H1 (cell line): ENCODE results near the gene ELOVL6. TPM values are rescaled to one million over a fixed set of nuclear protein-coding genes. Genes with fewer than 3 reads are reported as not detected.

Experiments
- CTCF ChIA-PET: fragments of 300-600 bp; sonication (Branson Sonifier 250); formaldehyde crosslinking; loops from one replicate; lab custom pipeline; 2021; ENCODE audit not compliant: partially characterized antibody; lab: Charles Lee
- POLR2A ChIA-PET: fragments of 300-600 bp; sonication (Branson Sonifier 250); formaldehyde crosslinking; loops from one replicate; lab custom pipeline; 2021; ENCODE audit warnings: inconsistent platforms; ENCODE audit not compliant: partially characterized antibody; lab: Charles Lee
- DNase-seq, 2 experiments: peaks; one replicate each; pipeline versions ENCODE4 v3.0.0 to v3.0.0-alpha.2; 2010 to 2022; ENCODE audit warnings: low spot score in 2 of 2, low read depth in 1 of 2, mixed read lengths in 1 of 2
- FAIRE-seq: peaks from 2 replicates; lab custom pipeline; 2011; peaks lifted over from hg19 to GRCh38; lab: Jason Lieb, UNC
- H2AFZ ChIP-seq: 2 replicates; pipeline ENCODE4 v1.8.1; 2012; ENCODE audit warnings: low read length, inconsistent platforms
- H2AK5ac ChIP-seq: 2 replicates; pipeline ENCODE4 v1.6.1; 2013; ENCODE audit warnings: low read depth, low read length
- H2BK120ac ChIP-seq: replicated peaks from 2 replicates; pipeline ENCODE3; 2013; ENCODE audit warnings: low read depth, low read length, inconsistent platforms
- H2BK12ac ChIP-seq: 2 replicates; pipeline ENCODE4 v1.6.1; 2013; ENCODE audit warnings: low read depth, low read length
- H2BK15ac ChIP-seq: 2 replicates; pipeline ENCODE4 v1.6.1; 2013; ENCODE audit warnings: low read length
- H2BK20ac ChIP-seq: 2 replicates; pipeline ENCODE4 v1.6.1; 2013; ENCODE audit warnings: low read length
- H2BK5ac ChIP-seq: 2 replicates; pipeline ENCODE4 v1.6.1; 2013; ENCODE audit warnings: low read depth, low read length
- H3K14ac ChIP-seq: 2 replicates; pipeline ENCODE4 v1.6.1; 2013; ENCODE audit warnings: inconsistent platforms; ENCODE audit not compliant: insufficient read length
- H3K18ac ChIP-seq: 2 replicates; pipeline ENCODE4 v1.6.1; 2013; ENCODE audit warnings: low read length; ENCODE audit errors: extremely low read depth
- H3K23ac ChIP-seq: 2 replicates; pipeline ENCODE4 v1.6.1; 2013; ENCODE audit warnings: inconsistent platforms; ENCODE audit not compliant: insufficient read length
- H3K23me2 ChIP-seq: 2 replicates; pipeline ENCODE4 v1.6.1; 2013; ENCODE audit warnings: low read depth, low read length
- H3K27ac ChIP-seq: 2 replicates; pipeline ENCODE4 v1.6.1; 2011; ENCODE audit warnings: low read depth, low read length, inconsistent platforms
- H3K27me3 ChIP-seq, 4 experiments: replicated peaks in 1 of 4; 1 replicate in 1 of 4; 2 replicates in 3 of 4; pipeline versions ENCODE4 v1.6.1 to v1.8.1; 2011 to 2013; ENCODE audit warnings: low read length in 3 of 4, mild to moderate bottlenecking in 3 of 4, inconsistent platforms in 2 of 4, mixed read lengths in 2 of 4, moderate library complexity in 1 of 4; ENCODE audit not compliant: control insufficient read depth in 3 of 4, insufficient read depth in 3 of 4; ENCODE audit errors: extremely low read depth in 1 of 4
- H3K36me3 ChIP-seq, 4 experiments: 2 replicates each; pipeline versions ENCODE4 v1.6.1 to v1.8.1; 2011 to 2013; ENCODE audit warnings: mild to moderate bottlenecking in 4 of 4, low read length in 3 of 4, moderate library complexity in 2 of 4, control low read depth in 1 of 4, inconsistent platforms in 1 of 4; ENCODE audit not compliant: insufficient read depth in 4 of 4, control insufficient read depth in 2 of 4
- H3K4ac ChIP-seq: replicated peaks from 2 replicates; pipeline ENCODE3; 2013; ENCODE audit warnings: low read length, low read depth, mixed read lengths, inconsistent platforms; ENCODE audit not compliant: insufficient read length
- H3K4me1 ChIP-seq, 4 experiments: replicated peaks in 1 of 4; 1 replicate in 1 of 4; 2 replicates in 3 of 4; pipeline versions ENCODE4 v1.6.1 to v1.8.1; 2011 to 2013; ENCODE audit warnings: low read length in 3 of 4, inconsistent platforms in 2 of 4, mixed read lengths in 1 of 4; ENCODE audit not compliant: insufficient read depth in 4 of 4, control insufficient read depth in 3 of 4
- H3K4me2 ChIP-seq, 2 experiments: 2 replicates each; pipeline versions ENCODE4 v1.6.1 to v1.8.1; 2011 to 2013; ENCODE audit warnings: low read depth in 2 of 2, low read length in 2 of 2, control low read depth in 1 of 2, inconsistent platforms in 1 of 2, mild to moderate bottlenecking in 1 of 2; ENCODE audit not compliant: insufficient read depth in 1 of 2
- H3K4me3 ChIP-seq, 4 experiments: fragments of 200-600, 300-600 bp in 1 of 4; sonication (generic), shearing (Covaris generic), sonication (Bioruptor Twin) in 1 of 4; 2 replicates each; pipeline versions ENCODE4 v1.5.1 to v1.8.1; 2011 to 2016; ENCODE audit warnings: low read length in 4 of 4, low read depth in 3 of 4, control low read depth in 2 of 4, inconsistent platforms in 2 of 4, mild to moderate bottlenecking in 2 of 4, mixed read lengths in 1 of 4, moderate library complexity in 1 of 4; ENCODE audit not compliant: insufficient read depth in 2 of 4; ENCODE audit errors: extremely low read depth in 1 of 4
- H3K56ac ChIP-seq: replicated peaks from 2 replicates; pipeline ENCODE3; 2013; ENCODE audit warnings: low read depth, mild to moderate bottlenecking, mixed read lengths, low read length, inconsistent platforms; ENCODE audit not compliant: insufficient read length
- H3K79me1 ChIP-seq: 2 replicates; pipeline ENCODE4 v1.6.1; 2013; ENCODE audit warnings: low read depth, low read length, control low read depth
- H3K79me2 ChIP-seq, 2 experiments: 2 replicates each; pipeline versions ENCODE4 v1.6.1 to v1.8.1; 2012 to 2013; ENCODE audit warnings: low read length in 2 of 2, mild to moderate bottlenecking in 2 of 2, inconsistent platforms in 1 of 2; ENCODE audit not compliant: insufficient read depth in 2 of 2, control insufficient read depth in 1 of 2
- H3K9ac ChIP-seq, 4 experiments: replicated peaks in 1 of 4; 1 replicate in 1 of 4; 2 replicates in 3 of 4; pipeline versions ENCODE4 v1.6.1 to v1.8.1; 2011 to 2013; ENCODE audit warnings: low read depth in 3 of 4, low read length in 3 of 4, control low read depth in 2 of 4, mild to moderate bottlenecking in 2 of 4, moderate library complexity in 2 of 4, inconsistent platforms in 1 of 4; ENCODE audit errors: extremely low read depth in 1 of 4
- H3K9me3 ChIP-seq, 2 experiments: 2 replicates each; pipeline versions ENCODE4 v1.6.1 to v1.8.1; 2012 to 2013; ENCODE audit warnings: mild to moderate bottlenecking in 2 of 2, moderate library complexity in 2 of 2, control low read depth in 1 of 2, inconsistent platforms in 1 of 2, low read depth in 1 of 2, low read length in 1 of 2, mixed read lengths in 1 of 2; ENCODE audit not compliant: insufficient read depth in 2 of 2
- H4K20me1 ChIP-seq, 2 experiments: replicated peaks in 1 of 2; 2 replicates each; pipeline versions ENCODE3 to v1.8.1; 2011 to 2013; ENCODE audit warnings: inconsistent platforms in 2 of 2, low read length in 2 of 2, mild to moderate bottlenecking in 1 of 2; ENCODE audit not compliant: insufficient read depth in 2 of 2, control insufficient read depth in 1 of 2
- H4K5ac ChIP-seq: 2 replicates; pipeline ENCODE4 v1.6.1; 2013; ENCODE audit warnings: low read length, low read depth, mixed read lengths, inconsistent platforms; ENCODE audit not compliant: insufficient read length
- H4K8ac ChIP-seq: 2 replicates; pipeline ENCODE4 v1.8.0; 2013; ENCODE audit warnings: mild to moderate bottlenecking, moderate library complexity, low read length, inconsistent platforms; ENCODE audit not compliant: insufficient read depth; ENCODE audit errors: extremely low read depth
- H4K91ac ChIP-seq: replicated peaks from 2 replicates; pipeline ENCODE3; 2013; ENCODE audit warnings: low read length, mixed read lengths, inconsistent platforms; ENCODE audit not compliant: insufficient read length
- CBX8 ChIP-seq: fragments of 300-800, 300-1000 bp; sonication (generic); IDR thresholded peaks from 2 replicates; pipeline ENCODE4 v1.7.1; 2016; ENCODE audit warnings: low read depth, low read length, borderline replicate concordance
- CREB1 ChIP-seq: IDR thresholded peaks from 2 replicates; pipeline ENCODE4 v1.6.1; 2012; ENCODE audit warnings: inconsistent platforms
- CTBP2 ChIP-seq: IDR thresholded peaks from 2 replicates; pipeline ENCODE4 v1.7.0; 2011; ENCODE audit warnings: borderline replicate concordance, mild to moderate bottlenecking, moderate library complexity, mixed read lengths, low read length; ENCODE audit not compliant: insufficient read depth, insufficient read length
- GTF2F1 ChIP-seq: IDR thresholded peaks from 2 replicates; pipeline ENCODE4 v1.6.1; 2012; ENCODE audit warnings: low read depth, low read length, improper control_type of control experiment, borderline replicate concordance
- HDAC6 ChIP-seq: IDR thresholded peaks from one replicate; pipeline ENCODE4 v1.7.1; 2012; ENCODE audit warnings: low read depth, mild to moderate bottlenecking, inconsistent platforms, low read length, moderate library complexity
- JUN ChIP-seq: IDR thresholded peaks from 2 replicates; pipeline ENCODE4 v1.6.1; 2011; ENCODE audit warnings: low read depth, mild to moderate bottlenecking, improper control_type of control experiment, low read length
- KDM4A ChIP-seq: IDR thresholded peaks from one replicate; pipeline ENCODE4 v1.7.1; 2012; ENCODE audit warnings: low read depth, mild to moderate bottlenecking, moderate library complexity, low read length, inconsistent platforms; ENCODE audit not compliant: severe bottlenecking
- POU5F1 ChIP-seq: IDR thresholded peaks from 2 replicates; pipeline ENCODE4 v1.6.1; 2011; ENCODE audit warnings: low read depth, mild to moderate bottlenecking, low read length, moderate library complexity
- RAD21 ChIP-seq, 2 experiments: IDR thresholded peaks in 1 of 2; conservative IDR thresholded peaks in 1 of 2; 2 replicates each; pipeline ENCODE4 v1.6.1; 2011; ENCODE audit warnings: low read depth in 2 of 2, low read length in 2 of 2, improper control_type of control experiment in 1 of 2, inconsistent platforms in 1 of 2, mild to moderate bottlenecking in 1 of 2, moderate library complexity in 1 of 2
- SP1 ChIP-seq: IDR thresholded peaks from 2 replicates; pipeline ENCODE4 v1.6.1; 2011; ENCODE audit warnings: low read depth, low read length
- TAF1 ChIP-seq: IDR thresholded peaks from 2 replicates; pipeline ENCODE4 v1.6.1; 2011; ENCODE audit warnings: mild to moderate bottlenecking, low read depth, low read length
- WGBS, 2 experiments: shearing (Covaris generic) in 1 of 2; methylation state at CpG; one replicate each; pipeline versions ENCODE4 v1.1.6 to v1.1.7; 2013 to 2015; ENCODE audit warnings: low lambda C conversion rate in 2 of 2, mixed read lengths in 2 of 2, inconsistent platforms in 1 of 2, low coverage in 1 of 2, missing lambda C conversion rate in 1 of 2; ENCODE audit not compliant: insufficient replicate concordance in 2 of 2, insufficient coverage in 1 of 2, insufficient read length in 1 of 2; ENCODE audit errors: extremely low coverage in 1 of 2, missing lambda C conversion rate in 1 of 2; 5-methylcytosine and 5-hydroxymethylcytosine counted together
- polyA plus RNA-seq, 7 experiments: library from polyadenylated mRNA; depleted of rRNA in 3 of 7; stranded (reverse) in 5 of 7; unstranded in 2 of 7; fragments of >200 nt in 5 of 7; fragments of 200-250 nt in 2 of 7; gene quantifications; 1 replicate in 5 of 7; 2 replicates in 1 of 7; 4 replicates in 1 of 7; pipeline versions ENCODE4 v1.2.1 to v1.2.3, GENCODE V29; 2011 to 2013; ENCODE audit warnings: missing spikeins in 2 of 7, mixed read lengths in 2 of 7
- total RNA-seq: library from RNA; stranded (reverse); fragmentation: NEBNext Ultra II Directional; extraction: Animal tissue kit (Norgen Biotek cat#: 25700); gene quantifications from 2 replicates; pipeline ENCODE4 v1.2.1, GENCODE V29; 2021
- TF ChIP-seq, protein P1 (sequence below): IDR thresholded peaks from 2 replicates; pipeline ENCODE4 v1.6.1; 2011; ENCODE audit warnings: low read length, improper control_type of control experiment

The ELOVL6 gene
- total and polyA plus RNA-seq, 2 of the 8 experiments (the other 6 are each of a cell fraction or from before 2014, with no cell fraction given), result 27.8 to 86.6 TPM

DNA sequence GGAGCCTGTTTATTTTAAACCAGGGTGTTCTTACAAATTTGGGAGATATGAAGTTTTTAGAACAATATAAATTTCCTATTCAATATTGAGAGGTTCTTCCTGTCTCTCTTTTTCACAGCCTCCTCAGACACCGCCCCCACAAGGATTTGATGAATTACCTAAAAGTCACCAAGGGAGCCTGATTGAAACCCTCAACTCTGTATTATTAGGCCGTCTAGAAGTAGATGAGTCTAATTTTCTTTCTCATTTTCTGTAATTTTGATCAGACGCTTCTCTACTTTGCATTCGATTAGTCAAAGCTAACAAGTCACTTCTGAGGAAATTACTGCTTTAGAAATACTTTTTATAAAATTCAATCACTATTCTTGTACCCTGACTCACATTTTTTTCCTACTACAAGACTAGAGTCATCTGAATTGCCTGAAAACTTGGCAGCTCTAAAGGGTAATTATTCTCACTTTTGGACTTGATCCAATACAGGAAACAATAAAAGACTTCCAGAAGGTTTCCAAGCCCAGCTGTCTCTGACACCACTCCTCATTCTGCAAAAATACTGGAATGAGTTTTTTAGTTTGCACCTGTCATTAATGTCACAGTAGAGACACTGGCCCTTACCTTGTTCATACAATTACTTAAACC, 111.2 kb downstream of the ELOVL6 start:
- Histone ChIP-seq H2BK120ac (no peak overlapping the region), H2BK15ac (no peak overlapping the region), H3K4ac (no peak overlapping the region), H3K56ac (no peak overlapping the region), H3K14ac (no peak overlapping the region), H3K36me3 (peaks cover 0 to 5% (median 1%) of the 10 kb centered on the region in 4 experiments; a peak in 4 of 8 replicates), H3K4me1 (peaks cover 1 to 12% (median 4%) of the 10 kb centered on the region in 4 experiments; a peak in 3 of 7 replicates), H3K79me1 (no peaks in the 10 kb centered on the region; the same call in 1 of the 2 replicates), H3K18ac (no peak overlapping the region), H2AFZ (no peak overlapping the region), H2BK12ac (no peak overlapping the region), H2AK5ac (no peak overlapping the region), H4K8ac (no peak overlapping the region), H2BK20ac (no peak overlapping the region), H3K79me2 (peaks cover 0 to 24% of the 10 kb centered on the region in 2 experiments; a peak in 2 of 4 replicates), H3K27me3 (no peaks in the 10 kb centered on the region), H3K9me3 (peaks cover 0 to 3% of the 10 kb centered on the region in 2 experiments; a peak in 1 of 4 replicates), H2BK5ac (no peak overlapping the region), H3K4me2 (no peak overlapping the region), H3K9ac (no peak overlapping the region), H3K23me2 (no peaks in the 10 kb centered on the region), H3K4me3 (no peak overlapping the region), H4K20me1 (no peaks in the 10 kb centered on the region), H3K23ac (no peak overlapping the region), H4K91ac (no peak overlapping the region), H3K27ac (no peak overlapping the region), H4K5ac (no peak overlapping the region)
- DNase-seq (no peak), FAIRE-seq (no peak)
- ChIA-PET CTCF (no interaction called here), POLR2A (interaction anchor here (0.6 to 1.2 kb wide), 4 partner anchors 9 to 111 kb away, joined by 3 to 4 read pairs (median 3); partner anchors contain the start of gene ELOVL6)
- 92% methylated on average over 4 of the region's 4 CpGs; no CpG with 5 or more reads in 1 of the 2 experiments for WGBS, 2 experiments
- TF ChIP-seq CTBP2 (no peak), GTF2F1 (no peak), RAD21 (IDR thresholded peaks at IDR 0.05 in 1 of 2, conservative IDR thresholded peaks at IDR 0.05 in 1 of 2; ENCODE audit: low read depth in 2 of 2, low read length in 2 of 2) (no peak), CREB1 (no peak), TAF1 (no peak), HDAC6 (no peak), SP1 (no peak), JUN (no peak), POU5F1 (no peak), CBX8 (no peak), KDM4A (no peak)
- TF ChIP-seq, protein P1, sequence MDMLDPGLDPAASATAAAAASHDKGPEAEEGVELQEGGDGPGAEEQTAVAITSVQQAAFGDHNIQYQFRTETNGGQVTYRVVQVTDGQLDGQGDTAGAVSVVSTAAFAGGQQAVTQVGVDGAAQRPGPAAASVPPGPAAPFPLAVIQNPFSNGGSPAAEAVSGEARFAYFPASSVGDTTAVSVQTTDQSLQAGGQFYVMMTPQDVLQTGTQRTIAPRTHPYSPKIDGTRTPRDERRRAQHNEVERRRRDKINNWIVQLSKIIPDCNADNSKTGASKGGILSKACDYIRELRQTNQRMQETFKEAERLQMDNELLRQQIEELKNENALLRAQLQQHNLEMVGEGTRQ, result no peak
